Measurements from ENCODE around the gene NDST1.

Gene NDST1

GRCh38 chr5:150556859-150557508 lies 49.1 kb downstream of the NDST1 start:
- H3K27ac ChIP-seq = no peak overlapping the region
- no peak for TF ChIP-seq CTCF (conservative IDR thresholded peaks at IDR 0.05)

DNA sequence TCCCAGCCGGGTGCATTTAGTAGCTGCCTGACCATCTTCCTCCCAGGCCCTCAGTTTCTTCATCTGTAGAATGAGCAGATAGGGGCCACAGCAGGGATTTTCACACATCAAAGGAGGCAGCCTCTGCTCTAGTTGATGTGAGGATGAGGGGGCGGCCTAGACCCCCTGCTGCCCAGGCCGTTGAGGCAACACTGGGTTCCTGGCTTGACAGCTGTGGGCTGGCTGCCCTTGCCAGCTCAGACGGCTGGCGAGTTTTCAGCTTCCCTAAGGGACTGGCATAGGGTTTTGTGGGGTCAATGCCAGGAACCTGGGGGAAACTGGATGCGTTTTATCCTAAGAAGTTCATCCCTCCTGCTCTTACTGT lies 49.6 kb downstream of the NDST1 start:
- TF ChIP-seq CTCF (conservative IDR thresholded peaks at IDR 0.05) = no peak
- no peak overlapping the region for H3K27ac ChIP-seq

- no peak overlapping the region for H3K27ac ChIP-seq
- TF ChIP-seq CTCF (conservative IDR thresholded peaks at IDR 0.05) = no peak
These were observed 50.2 kb downstream of the NDST1 start for GRCh38 chr5:150558088-150558621.

DNA sequence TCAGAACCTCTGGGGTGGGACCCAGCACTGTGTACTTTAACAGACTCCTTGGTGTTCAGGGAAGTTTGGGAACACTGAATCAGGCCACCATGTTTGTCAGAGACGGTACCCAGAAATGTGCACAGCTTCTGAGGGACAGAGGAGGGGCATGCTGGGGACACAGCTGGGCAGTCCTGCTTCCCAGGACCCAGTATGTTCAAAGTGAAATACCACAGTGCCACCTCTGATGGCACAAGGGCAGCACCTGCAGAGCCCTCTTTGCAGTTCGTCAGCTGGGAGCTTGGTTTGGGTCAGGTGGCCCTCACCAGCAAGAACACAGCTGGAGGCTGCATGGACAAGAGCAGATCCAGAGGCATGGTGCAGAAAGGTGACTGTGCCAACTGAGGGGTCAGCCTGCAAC lies 51.2 kb downstream of the NDST1 start:
- no peak overlapping the region for H3K27ac ChIP-seq
- TF ChIP-seq CTCF (conservative IDR thresholded peaks at IDR 0.05) = no peak

DNA sequence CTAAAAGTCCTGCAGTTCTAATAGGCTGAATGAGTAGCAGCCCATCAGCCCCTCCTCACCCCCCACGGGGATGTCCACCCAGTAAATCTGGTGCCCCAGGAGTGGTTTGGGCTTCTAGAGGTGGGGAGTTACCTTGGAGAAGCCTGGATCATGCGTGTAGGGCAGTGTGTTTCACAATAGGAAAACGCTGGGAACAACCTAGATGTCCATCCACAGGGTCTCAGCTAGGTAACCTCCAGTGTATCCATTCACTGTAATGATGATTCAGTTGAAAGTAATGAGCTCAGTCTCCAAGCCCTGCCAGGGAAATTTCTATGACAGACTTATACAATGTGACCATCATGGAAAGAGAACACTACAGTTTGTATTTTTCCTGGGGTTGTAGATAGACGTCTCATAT lies 51.8 kb downstream of the NDST1 start:
- TF ChIP-seq CTCF (conservative IDR thresholded peaks at IDR 0.05) = no peak
- no peak overlapping the region for H3K27ac ChIP-seq

DNA sequence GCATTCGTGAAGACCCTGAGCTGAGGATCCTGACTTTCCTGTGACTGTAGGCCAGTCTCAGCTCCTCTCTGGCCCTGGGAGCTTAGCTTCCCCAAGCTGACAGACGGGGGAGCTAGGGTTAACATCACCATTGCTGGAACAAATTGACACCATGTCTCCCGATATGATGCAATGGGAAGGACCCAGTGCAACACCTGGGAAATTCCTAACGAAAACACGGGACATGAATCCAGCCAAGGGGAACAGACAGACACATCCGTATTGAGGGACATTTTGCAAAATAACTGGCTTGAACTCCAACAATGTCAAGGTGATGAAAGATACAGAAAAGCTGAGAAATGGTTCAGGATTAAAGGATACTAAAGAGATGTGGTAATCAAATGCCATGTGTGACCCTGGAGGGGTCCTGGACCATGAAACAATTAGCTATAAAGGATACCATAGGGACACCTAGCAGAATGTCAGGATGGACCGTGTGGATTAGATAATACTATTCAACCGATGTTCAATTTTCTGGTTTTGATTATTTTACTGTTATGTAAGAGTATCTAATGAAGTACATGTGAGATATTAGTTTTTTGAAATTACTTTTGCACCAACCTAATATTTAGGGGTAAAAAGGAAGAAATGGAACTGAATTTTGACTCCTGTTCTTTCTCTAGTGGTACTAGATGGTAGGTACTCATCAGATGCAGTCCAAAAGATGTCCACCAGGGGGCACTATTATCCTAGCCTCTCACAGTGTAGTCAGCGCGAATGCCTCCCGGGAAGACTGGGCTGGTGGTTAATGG lies 52.7 kb downstream of the NDST1 start:
- H3K27ac ChIP-seq = no peak overlapping the region
- TF ChIP-seq CTCF (conservative IDR thresholded peaks at IDR 0.05) = peak; percentile 90

GRCh38 chr5:150561192-150561512 lies 53.2 kb downstream of the NDST1 start:
- no peak overlapping the region for H3K27ac ChIP-seq
- TF ChIP-seq CTCF (conservative IDR thresholded peaks at IDR 0.05) = peak; percentile 0

Measured in VCaP (cell line).